ENCODE results near the gene CMC2.

DNA sequence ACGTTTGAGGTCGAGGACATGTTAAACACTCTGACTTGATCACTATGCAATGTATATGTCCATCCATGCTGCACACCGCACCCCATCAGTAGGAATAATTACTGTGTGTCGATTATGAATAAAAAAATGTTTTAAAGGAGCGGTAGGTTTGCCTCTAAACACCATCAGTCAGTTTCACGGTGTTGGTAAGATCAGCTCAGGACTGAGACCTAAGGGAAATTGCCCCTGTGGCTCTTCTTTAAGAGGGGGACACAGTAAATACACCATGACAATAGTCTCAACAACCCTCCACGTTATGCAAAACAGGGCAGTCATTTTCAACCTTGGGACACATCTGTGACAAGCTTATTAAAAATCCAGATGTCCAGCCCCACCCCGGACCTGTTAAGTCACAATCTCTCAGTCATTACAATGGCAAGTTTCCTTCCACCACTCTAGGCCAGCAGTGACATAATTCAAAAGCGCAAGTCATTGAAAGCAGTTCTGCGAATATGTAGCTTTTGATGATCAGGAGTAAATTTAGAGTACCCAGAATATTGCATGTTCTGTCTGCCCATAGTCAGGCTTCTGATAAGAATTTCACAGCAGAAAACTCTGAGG, 30.2 kb upstream of the CMC2 start:
- no peak for TF ChIP-seq JUN (IDR thresholded peaks at IDR 0.05; ENCODE audit: borderline replicate concordance, low read depth, low read length)
- TF ChIP-seq JUN (CRISPR knock-in tag; IDR thresholded peaks at IDR 0.05; ENCODE audit: borderline replicate concordance), result no peak
- TF ChIP-seq, protein P1, sequence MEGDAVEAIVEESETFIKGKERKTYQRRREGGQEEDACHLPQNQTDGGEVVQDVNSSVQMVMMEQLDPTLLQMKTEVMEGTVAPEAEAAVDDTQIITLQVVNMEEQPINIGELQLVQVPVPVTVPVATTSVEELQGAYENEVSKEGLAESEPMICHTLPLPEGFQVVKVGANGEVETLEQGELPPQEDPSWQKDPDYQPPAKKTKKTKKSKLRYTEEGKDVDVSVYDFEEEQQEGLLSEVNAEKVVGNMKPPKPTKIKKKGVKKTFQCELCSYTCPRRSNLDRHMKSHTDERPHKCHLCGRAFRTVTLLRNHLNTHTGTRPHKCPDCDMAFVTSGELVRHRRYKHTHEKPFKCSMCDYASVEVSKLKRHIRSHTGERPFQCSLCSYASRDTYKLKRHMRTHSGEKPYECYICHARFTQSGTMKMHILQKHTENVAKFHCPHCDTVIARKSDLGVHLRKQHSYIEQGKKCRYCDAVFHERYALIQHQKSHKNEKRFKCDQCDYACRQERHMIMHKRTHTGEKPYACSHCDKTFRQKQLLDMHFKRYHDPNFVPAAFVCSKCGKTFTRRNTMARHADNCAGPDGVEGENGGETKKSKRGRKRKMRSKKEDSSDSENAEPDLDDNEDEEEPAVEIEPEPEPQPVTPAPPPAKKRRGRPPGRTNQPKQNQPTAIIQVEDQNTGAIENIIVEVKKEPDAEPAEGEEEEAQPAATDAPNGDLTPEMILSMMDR (IDR thresholded peaks at IDR 0.05 in 2 of 3, conservative IDR thresholded peaks at IDR 0.05 in 1 of 3; ENCODE audit: insufficient read depth in 2 of 3, low read depth in 1 of 3, low read length in 3 of 3), result no peak
- TF ChIP-seq EP300 (IDR thresholded peaks at IDR 0.05; ENCODE audit: low read length), result no peak
- TF ChIP-seq MAFK (IDR thresholded peaks at IDR 0.05; ENCODE audit: low read length), result peak; percentile 10; the same call in 1 of the 2 replicates
